H9 (cell line): Measurements from ENCODE around the gene UPF2. TPM values are rescaled to one million over a fixed set of nuclear protein-coding genes. Genes with fewer than 3 reads are reported as not detected.

ENCODE experiments used
- DNase-seq: peaks from one replicate; pipeline ENCODE4 v3.0.0-alpha.2; 2017
- H2AFZ ChIP-seq: one replicate; pipeline ENCODE4 v1.6.1; 2013; ENCODE audit warnings: mild to moderate bottlenecking, low read length, control low read depth, moderate library complexity
- H2AK5ac ChIP-seq: 2 replicates; pipeline ENCODE4 v1.6.1; 2013; ENCODE audit warnings: low read length, control low read depth, mixed read lengths; ENCODE audit not compliant: insufficient read length
- H2BK120ac ChIP-seq: one replicate; pipeline ENCODE4 v1.6.1; 2013; ENCODE audit warnings: low read depth, mild to moderate bottlenecking, low read length, control low read depth, inconsistent platforms; ENCODE audit not compliant: poor library complexity, severe bottlenecking
- H2BK12ac ChIP-seq: 2 replicates; pipeline ENCODE4 v1.6.1; 2013; ENCODE audit warnings: low read length, control low read depth, mixed read lengths, low read depth; ENCODE audit not compliant: insufficient read length
- H2BK15ac ChIP-seq: 2 replicates; pipeline ENCODE4 v1.6.1; 2013; ENCODE audit warnings: low read depth, low read length, control low read depth
- H2BK20ac ChIP-seq: one replicate; pipeline ENCODE4 v1.6.1; 2013; ENCODE audit warnings: low read depth, mild to moderate bottlenecking, low read length, control low read depth, inconsistent platforms; ENCODE audit not compliant: poor library complexity, severe bottlenecking
- H2BK5ac ChIP-seq: 2 replicates; pipeline ENCODE4 v1.6.1; 2013; ENCODE audit warnings: low read length, control low read depth, mixed read lengths; ENCODE audit not compliant: insufficient read length
- H3K14ac ChIP-seq: 2 replicates; pipeline ENCODE4 v1.6.1; 2013; ENCODE audit warnings: low read length, control low read depth; ENCODE audit not compliant: insufficient read depth
- H3K18ac ChIP-seq: 2 replicates; pipeline ENCODE4 v1.6.1; 2013; ENCODE audit warnings: low read depth, mild to moderate bottlenecking, mixed read lengths, low read length, control low read depth; ENCODE audit not compliant: insufficient read length
- H3K23ac ChIP-seq: 2 replicates; pipeline ENCODE4 v1.6.1; 2013; ENCODE audit warnings: low read length, control low read depth, mixed read lengths, low read depth; ENCODE audit not compliant: insufficient read length
- H3K23me2 ChIP-seq: 2 replicates; pipeline ENCODE4 v1.6.1; 2013; ENCODE audit warnings: low read depth, mild to moderate bottlenecking, mixed read lengths, low read length, control low read depth; ENCODE audit not compliant: insufficient read length, poor library complexity, severe bottlenecking
- H3K27ac ChIP-seq: 2 replicates; pipeline ENCODE4 v1.5.1; 2013; ENCODE audit warnings: low read length, control low read depth, mixed read lengths, low read depth; ENCODE audit not compliant: insufficient read length
- H3K27me3 ChIP-seq: 2 replicates; pipeline ENCODE4 v1.6.1; 2013; ENCODE audit warnings: low read length, control low read depth, inconsistent platforms; ENCODE audit not compliant: insufficient read depth
- H3K4ac ChIP-seq: 2 replicates; pipeline ENCODE4 v1.6.1; 2013; ENCODE audit warnings: low read depth, mild to moderate bottlenecking, control low read depth, inconsistent platforms, low read length, moderate library complexity
- H3K4me1 ChIP-seq: 2 replicates; pipeline ENCODE4 v1.6.1; 2013; ENCODE audit warnings: low read length, control low read depth, inconsistent platforms; ENCODE audit not compliant: insufficient read depth
- H3K4me2 ChIP-seq: 2 replicates; pipeline ENCODE4 v1.6.1; 2013; ENCODE audit warnings: low read length, control low read depth, mixed read lengths; ENCODE audit not compliant: insufficient read length, insufficient read depth
- H3K56ac ChIP-seq: 2 replicates; pipeline ENCODE4 v1.6.1; 2013; ENCODE audit warnings: low read depth, mild to moderate bottlenecking, mixed read lengths, low read length, control low read depth; ENCODE audit not compliant: insufficient read length
- H3K79me1 ChIP-seq: 2 replicates; pipeline ENCODE4 v1.6.1; 2013; ENCODE audit warnings: low read depth, mild to moderate bottlenecking, moderate library complexity, low read length, control low read depth, inconsistent platforms; ENCODE audit not compliant: insufficient read depth, poor library complexity, severe bottlenecking
- H3K79me2 ChIP-seq: 2 replicates; pipeline ENCODE4 v1.6.1; 2013; ENCODE audit warnings: low read length, control low read depth, inconsistent platforms; ENCODE audit not compliant: insufficient read depth
- H3K9ac ChIP-seq: 2 replicates; pipeline ENCODE4 v1.6.1; 2013; ENCODE audit warnings: low read length, control low read depth, mixed read lengths; ENCODE audit not compliant: insufficient read length; ENCODE audit errors: extremely low read depth
- H3K9me3 ChIP-seq: one replicate; pipeline ENCODE4 v1.6.1; 2013; ENCODE audit warnings: low read depth, low read length, inconsistent platforms; ENCODE audit not compliant: control insufficient read depth
- H3T11ph ChIP-seq: one replicate; pipeline ENCODE4 v1.6.1; 2013; ENCODE audit warnings: mild to moderate bottlenecking, low read length, control low read depth, inconsistent platforms
- H4K20me1 ChIP-seq: one replicate; pipeline ENCODE4 v1.6.1; 2013; ENCODE audit not compliant: control insufficient read depth, insufficient read length, insufficient read depth
- H4K5ac ChIP-seq: 2 replicates; pipeline ENCODE4 v1.6.1; 2013; ENCODE audit warnings: low read depth, mild to moderate bottlenecking, mixed read lengths, low read length, control low read depth; ENCODE audit not compliant: insufficient read length
- H4K8ac ChIP-seq: replicated peaks from 2 replicates; pipeline ENCODE4 v1.6.1; 2013; ENCODE audit warnings: low read length, control low read depth, mixed read lengths, low read depth; ENCODE audit not compliant: insufficient read length
- H4K91ac ChIP-seq: 2 replicates; pipeline ENCODE4 v1.6.1; 2013; ENCODE audit warnings: low read depth, mild to moderate bottlenecking, moderate library complexity, mixed read lengths, low read length, control low read depth; ENCODE audit not compliant: insufficient read length
- H3K27ac Mint-ChIP-seq, 3 experiments: 2 replicates in 2 of 3; 3 replicates in 1 of 3; pipeline ENCODE4 v1.8.0; 2020 to 2021; ENCODE audit warnings: mixed read lengths in 3 of 3, mild to moderate bottlenecking in 1 of 3, moderate library complexity in 1 of 3
- H3K27me3 Mint-ChIP-seq: 2 replicates; pipeline ENCODE4 v1.8.0; 2021; ENCODE audit warnings: low read depth, mild to moderate bottlenecking, moderate library complexity, mixed read lengths
- H3K36me3 Mint-ChIP-seq, 3 experiments: 2 replicates in 2 of 3; 3 replicates in 1 of 3; pipeline ENCODE4 v1.8.0; 2020 to 2021; ENCODE audit warnings: low read depth in 3 of 3, mixed read lengths in 3 of 3; ENCODE audit not compliant: insufficient read depth in 1 of 3
- H3K4me1 Mint-ChIP-seq, 2 experiments: 2 replicates each; pipeline ENCODE4 v1.8.0; 2020; ENCODE audit warnings: mixed read lengths in 2 of 2
- H3K4me3 Mint-ChIP-seq, 2 experiments: 2 replicates in 1 of 2; 3 replicates in 1 of 2; pipeline ENCODE4 v1.8.0; 2020 to 2021; ENCODE audit warnings: mild to moderate bottlenecking in 2 of 2, mixed read lengths in 2 of 2, moderate library complexity in 1 of 2
- H3K9me3 Mint-ChIP-seq, 2 experiments: 2 replicates in 1 of 2; 3 replicates in 1 of 2; pipeline ENCODE4 v1.8.0; 2020; ENCODE audit warnings: mild to moderate bottlenecking in 2 of 2, mixed read lengths in 2 of 2, moderate library complexity in 1 of 2
- WGBS: extraction: QIAGEN DNeasy Blood & Tissue Kit; methylation state at CpG from one replicate; pipeline ENCODE4 v1.1.7; 2013; ENCODE audit warnings: missing lambda C conversion rate, low lambda C conversion rate, mixed read lengths; ENCODE audit not compliant: insufficient read length; ENCODE audit errors: extremely low coverage; 5-methylcytosine and 5-hydroxymethylcytosine counted together
- total RNA-seq: library from RNA; stranded (reverse); gene quantifications from 2 replicates; pipeline ENCODE4 v1.2.1, GENCODE V29; 2021
- TF ChIP-seq, protein P1 (sequence below): fragments of 200-600 bp; sonication (generic); conservative IDR thresholded peaks from 3 replicates; pipeline ENCODE4 v1.8.0; 2021; ENCODE audit warnings: antibody characterized with exemption, mild to moderate bottlenecking

Gene UPF2
- total RNA-seq, 1 experiment from 2014 or later, result 34.1 TPM

DNA sequence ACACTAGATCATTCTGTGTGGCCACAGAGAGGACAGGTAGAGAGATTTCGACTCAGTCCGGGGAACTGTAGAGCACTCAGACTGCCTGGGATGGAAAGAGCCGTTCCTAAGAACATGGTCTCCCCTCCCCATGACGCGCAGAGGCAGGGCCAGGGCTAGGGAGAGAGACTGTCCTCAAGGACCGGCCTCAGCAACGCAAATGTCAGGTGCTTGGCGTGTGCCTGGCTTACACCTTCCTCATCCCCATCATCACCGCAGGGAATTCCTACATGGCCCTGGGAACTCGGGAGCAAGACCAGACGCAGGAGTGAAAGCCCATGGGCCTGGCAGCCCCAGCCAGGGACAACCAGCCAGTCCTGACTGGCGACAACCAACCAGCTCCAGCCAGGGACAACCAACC lies 163.8 kb downstream of the UPF2 start:
- Mint-ChIP-seq H3K4me3 (no peak overlapping the region), H3K4me1 (peaks cover 29 to 32% of the 10 kb centered on the region in 2 experiments), H3K27ac (no peak overlapping the region; a peak in 1 of 7 replicates), H3K36me3 (no peaks in the 10 kb centered on the region), H3K27me3 (no peaks in the 10 kb centered on the region; the same call in 1 of the 2 replicates), H3K9me3 (no peaks in the 10 kb centered on the region; a peak in 1 of 5 replicates)
- H4K5ac ChIP-seq, result no peak overlapping the region
- H3K23ac ChIP-seq, result no peak overlapping the region
- no peak overlapping the region for H3K4ac ChIP-seq
- H3K56ac ChIP-seq, result no peak overlapping the region
- no peak overlapping the region for H2BK120ac ChIP-seq
- H3K4me1 ChIP-seq, result peaks cover 6% of the 10 kb centered on the region; the same call in 1 of the 2 replicates
- H3T11ph ChIP-seq, result no peak overlapping the region
- no peak overlapping the region for H2AFZ ChIP-seq
- H3K27ac ChIP-seq, result no peak overlapping the region
- WGBS, result no CpG with 5 or more reads among the region's 12 CpGs
- H2BK12ac ChIP-seq, result no peak overlapping the region
- H2BK20ac ChIP-seq, result no peak overlapping the region
- H3K18ac ChIP-seq, result no peak overlapping the region
- no peak overlapping the region for H4K8ac ChIP-seq
- H3K9me3 ChIP-seq, result no peaks in the 10 kb centered on the region
- DNase-seq, result no peak
- no peak overlapping the region for H3K4me2 ChIP-seq
- no peak overlapping the region for H2BK15ac ChIP-seq
- TF ChIP-seq, protein P1, sequence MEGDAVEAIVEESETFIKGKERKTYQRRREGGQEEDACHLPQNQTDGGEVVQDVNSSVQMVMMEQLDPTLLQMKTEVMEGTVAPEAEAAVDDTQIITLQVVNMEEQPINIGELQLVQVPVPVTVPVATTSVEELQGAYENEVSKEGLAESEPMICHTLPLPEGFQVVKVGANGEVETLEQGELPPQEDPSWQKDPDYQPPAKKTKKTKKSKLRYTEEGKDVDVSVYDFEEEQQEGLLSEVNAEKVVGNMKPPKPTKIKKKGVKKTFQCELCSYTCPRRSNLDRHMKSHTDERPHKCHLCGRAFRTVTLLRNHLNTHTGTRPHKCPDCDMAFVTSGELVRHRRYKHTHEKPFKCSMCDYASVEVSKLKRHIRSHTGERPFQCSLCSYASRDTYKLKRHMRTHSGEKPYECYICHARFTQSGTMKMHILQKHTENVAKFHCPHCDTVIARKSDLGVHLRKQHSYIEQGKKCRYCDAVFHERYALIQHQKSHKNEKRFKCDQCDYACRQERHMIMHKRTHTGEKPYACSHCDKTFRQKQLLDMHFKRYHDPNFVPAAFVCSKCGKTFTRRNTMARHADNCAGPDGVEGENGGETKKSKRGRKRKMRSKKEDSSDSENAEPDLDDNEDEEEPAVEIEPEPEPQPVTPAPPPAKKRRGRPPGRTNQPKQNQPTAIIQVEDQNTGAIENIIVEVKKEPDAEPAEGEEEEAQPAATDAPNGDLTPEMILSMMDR, result no peak
- no peak overlapping the region for H2BK5ac ChIP-seq
- H3K14ac ChIP-seq, result no peak overlapping the region
- H3K23me2 ChIP-seq, result no peaks in the 10 kb centered on the region
- no peaks in the 10 kb centered on the region for H3K79me1 ChIP-seq
- no peaks in the 10 kb centered on the region for H4K20me1 ChIP-seq
- no peak overlapping the region for H4K91ac ChIP-seq
- H3K79me2 ChIP-seq, result no peaks in the 10 kb centered on the region
- H2AK5ac ChIP-seq, result no peak overlapping the region
- no peak overlapping the region for H3K9ac ChIP-seq
- no peaks in the 10 kb centered on the region for H3K27me3 ChIP-seq
